ENCODE results near the gene LILRB3.
"Not testable (repeated sequence)": the region's sequence is repeated elsewhere in the genome, so short reads cannot be mapped to it uniquely, and the experiment has no call there.

LILRB3 gene

GRCh38 chr19:54216869-54217268 is 5.9 kb downstream of the LILRB3 start:
- TF ChIP-seq MAX (IDR thresholded peaks at IDR 0.05; ENCODE audit: low read depth, low read length), result no peak
- DNase-seq (ENCODE audit: low read depth), result no peak
- no peak overlapping the region for H3K4me3 ChIP-seq (ENCODE audit: low read depth, low read length)

DNA sequence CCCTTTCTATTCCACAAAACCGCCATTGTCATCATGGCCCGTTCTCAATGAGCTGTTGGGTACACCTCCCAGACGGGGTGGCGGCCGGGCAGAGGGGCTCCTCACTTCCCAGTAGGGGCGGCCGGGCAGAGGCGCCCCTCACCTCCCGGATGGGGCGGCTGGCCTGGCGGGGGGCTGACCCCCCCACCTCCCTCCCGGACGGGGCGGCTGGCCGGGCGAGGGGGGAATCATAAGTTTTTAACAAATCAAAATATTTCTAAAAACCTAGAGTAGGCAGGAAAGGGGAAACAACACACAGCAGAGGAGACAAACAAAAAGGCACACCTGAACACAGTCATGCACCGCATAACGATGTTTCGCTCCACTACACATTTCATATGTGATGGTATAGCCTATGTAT is 8.1 kb downstream of the LILRB3 start:
- not testable (repeated sequence) for DNase-seq (ENCODE audit: low read depth); H3K4me3 ChIP-seq (ENCODE audit: low read depth, low read length)

DNA sequence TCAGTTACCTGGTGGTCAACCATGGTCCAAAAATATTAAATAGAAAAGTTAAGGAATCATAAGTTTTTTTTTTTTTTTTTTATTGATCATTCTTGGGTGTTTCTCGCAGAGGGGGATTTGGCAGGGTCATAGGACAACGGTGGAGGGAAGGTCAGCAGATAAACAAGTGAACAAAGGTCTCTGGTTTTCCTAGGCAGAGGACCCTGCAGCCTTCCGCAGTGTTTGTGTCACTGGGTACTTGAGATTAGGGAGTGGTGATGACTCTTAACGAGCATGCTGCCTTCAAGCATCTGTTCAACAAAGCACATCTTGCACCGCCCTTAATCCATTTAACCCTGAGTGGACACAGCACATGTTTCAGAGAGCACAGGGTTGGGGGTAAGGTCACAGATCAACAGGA is 8.6 kb downstream of the LILRB3 start:
- DNase-seq (ENCODE audit: low read depth); H3K4me3 ChIP-seq (ENCODE audit: low read depth, low read length): not testable (repeated sequence)

GRCh38 chr19:54211235-54211634 is 11.6 kb downstream of the LILRB3 start:
- no peak for TF ChIP-seq MAX (IDR thresholded peaks at IDR 0.05; ENCODE audit: low read depth, low read length)
- TF ChIP-seq POLR2A (IDR thresholded peaks at IDR 0.05; ENCODE audit: extremely low read depth, insufficient read length), result no peak
- TF ChIP-seq CTCF (IDR thresholded peaks at IDR 0.05; ENCODE audit: low read depth, low read length), result no peak
- no peak for TF ChIP-seq MYC (IDR thresholded peaks at IDR 0.05; ENCODE audit: low read depth, low read length)
- DNase-seq (ENCODE audit: low read depth), result no peak
- no peak overlapping the region for H3K4me3 ChIP-seq (ENCODE audit: low read depth, low read length)

DNA sequence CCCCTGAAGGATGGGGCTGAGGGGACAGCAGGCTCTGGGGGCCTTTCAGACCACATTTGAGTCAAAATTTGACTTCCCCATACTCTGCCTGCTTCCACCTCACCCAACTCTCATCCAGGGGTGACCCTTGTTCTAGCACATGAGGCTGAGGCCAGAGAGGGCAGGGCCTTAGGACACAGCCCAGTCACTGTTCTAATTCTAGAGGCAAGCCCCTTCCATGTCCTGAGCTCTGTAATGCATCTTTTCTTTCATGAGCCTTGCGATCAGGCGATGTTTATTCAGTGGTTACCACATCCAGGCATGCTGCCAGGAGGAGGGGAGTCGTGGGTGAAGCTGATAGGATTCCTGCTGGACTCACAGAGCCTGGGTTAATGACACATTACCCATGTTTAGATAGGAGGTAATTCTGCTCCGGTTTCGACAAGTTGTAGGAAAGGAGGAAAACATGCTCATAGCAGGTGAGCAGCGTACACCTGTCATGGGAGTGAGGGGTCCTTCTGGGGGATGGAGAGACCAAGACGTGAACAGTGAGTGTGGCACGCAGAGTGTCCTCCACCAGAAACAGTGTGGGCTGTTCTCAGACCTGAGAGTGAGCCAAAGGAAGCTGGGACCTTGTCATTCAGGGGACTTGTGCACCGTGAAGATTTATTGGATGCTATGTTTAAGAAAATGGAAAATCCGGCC is 12.9 kb downstream of the LILRB3 start:
- H3K4me3 ChIP-seq (ENCODE audit: low read depth, low read length), result no peak overlapping the region
- TF ChIP-seq POLR2A (IDR thresholded peaks at IDR 0.05; ENCODE audit: extremely low read depth, insufficient read length), result no peak
- TF ChIP-seq MAX (IDR thresholded peaks at IDR 0.05; ENCODE audit: low read depth, low read length), result no peak
- no peak for TF ChIP-seq CTCF (IDR thresholded peaks at IDR 0.05; ENCODE audit: low read depth, low read length)
- no peak for TF ChIP-seq MYC (IDR thresholded peaks at IDR 0.05; ENCODE audit: low read depth, low read length)
- peak; percentile 52 for DNase-seq (ENCODE audit: low read depth)

- DNase-seq (ENCODE audit: low read depth), result no peak
- no peak overlapping the region for H3K4me3 ChIP-seq (ENCODE audit: low read depth, low read length)
- TF ChIP-seq POLR2A (IDR thresholded peaks at IDR 0.05; ENCODE audit: extremely low read depth, insufficient read length) (no peak), CTCF (IDR thresholded peaks at IDR 0.05; ENCODE audit: low read depth, low read length) (no peak), MAX (IDR thresholded peaks at IDR 0.05; ENCODE audit: low read depth, low read length) (no peak), MYC (IDR thresholded peaks at IDR 0.05; ENCODE audit: low read depth, low read length) (no peak)
Observed at GRCh38 chr19:54209058-54209810, 13.6 kb downstream of the LILRB3 start.

DNA sequence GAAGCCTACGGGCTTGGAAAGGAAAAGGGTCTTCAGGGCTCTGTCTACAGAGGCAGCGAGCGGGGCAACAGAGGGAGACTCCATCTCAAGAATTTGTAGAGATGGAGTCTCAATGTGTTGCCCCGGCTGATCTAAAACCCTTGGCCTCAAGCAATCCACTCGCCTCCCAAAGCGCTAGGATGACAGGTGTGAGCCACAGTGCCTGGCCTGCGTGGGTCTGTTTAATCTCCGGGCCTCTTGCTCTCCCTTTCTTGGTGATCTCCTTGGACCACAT is 14.1 kb downstream of the LILRB3 start:
- no peak overlapping the region for H3K4me3 ChIP-seq (ENCODE audit: low read depth, low read length)
- no peak for TF ChIP-seq MYC (IDR thresholded peaks at IDR 0.05; ENCODE audit: low read depth, low read length)
- no peak for TF ChIP-seq MAX (IDR thresholded peaks at IDR 0.05; ENCODE audit: low read depth, low read length)
- TF ChIP-seq POLR2A (IDR thresholded peaks at IDR 0.05; ENCODE audit: extremely low read depth, insufficient read length), result no peak
- no peak for TF ChIP-seq CTCF (IDR thresholded peaks at IDR 0.05; ENCODE audit: low read depth, low read length)
- no peak for DNase-seq (ENCODE audit: low read depth)

Measured in NB4 (cell line).